HepG2 (cell line): Measurements from ENCODE around the gene CCDC142. TPM values are rescaled to one million over a fixed set of nuclear protein-coding genes. Genes with fewer than 3 reads are reported as not detected.

Experiments
- ARID3A ChIP-seq: IDR thresholded peaks from 2 replicates; pipeline ENCODE4 v1.6.1; 2012; ENCODE audit warnings: low read depth, low read length, improper control_type of control experiment
- ATF6 ChIP-seq: sonication (generic); formaldehyde crosslinking; conservative IDR thresholded peaks from 2 replicates; pipeline ENCODE4 v1.4.0; 2020; ENCODE audit warnings: missing genetic modification reagents
- FIP1L1 ChIP-seq: fragments of 200-400 bp; formaldehyde crosslinking; IDR thresholded peaks from 2 replicates; pipeline ENCODE4 v1.6.1; 2018; ENCODE audit warnings: low read depth, mild to moderate bottlenecking, low read length, moderate library complexity, borderline replicate concordance; ENCODE audit not compliant: insufficient read depth
- FOXA1 ChIP-seq, 2 experiments: fragments of 450-650 bp in 1 of 2; sonication (generic) in 1 of 2; formaldehyde crosslinking in 1 of 2; IDR thresholded peaks; 2 replicates each; pipeline versions ENCODE4 v1.4.0 to v1.6.1; 2016 to 2020; ENCODE audit warnings: missing genetic modification reagents in 1 of 2
- IKZF1 ChIP-seq: fragments of 450-650 bp; IDR thresholded peaks from 2 replicates; pipeline ENCODE4 v1.7.1; 2016
- KDM5A ChIP-seq: fragments of 200-600 bp; sonication (generic); IDR thresholded peaks from 2 replicates; pipeline ENCODE4 v1.7.0; 2018; ENCODE audit warnings: antibody characterized with exemption, mild to moderate bottlenecking, low read length, borderline replicate concordance
- KMT2B ChIP-seq: IDR thresholded peaks from 2 replicates; pipeline ENCODE4 v1.6.1; 2016; ENCODE audit warnings: missing genetic modification reagents, missing compliant biosample characterization
- LBX2 ChIP-seq: sonication (generic); formaldehyde crosslinking; IDR thresholded peaks from 2 replicates; pipeline ENCODE4 v1.5.0; 2020; ENCODE audit warnings: missing genetic modification reagents, mild to moderate bottlenecking, borderline replicate concordance
- MIER3 ChIP-seq: IDR thresholded peaks from 2 replicates; pipeline ENCODE4 v1.6.1; 2016; ENCODE audit warnings: missing compliant biosample characterization, borderline replicate concordance
- NRL ChIP-seq: sonication (generic); formaldehyde crosslinking; IDR thresholded peaks from 2 replicates; pipeline ENCODE4 v1.5.0; 2020; ENCODE audit warnings: missing genetic modification reagents, mild to moderate bottlenecking, moderate library complexity, borderline replicate concordance
- PATZ1 ChIP-seq: sonication (generic); formaldehyde crosslinking; IDR thresholded peaks from 2 replicates; pipeline ENCODE4 v1.4.0; 2020; ENCODE audit warnings: missing genetic modification reagents
- TFDP1 ChIP-seq: IDR thresholded peaks from 2 replicates; pipeline ENCODE4 v1.6.1; 2016; ENCODE audit warnings: missing compliant biosample characterization, missing genetic modification reagents, borderline replicate concordance
- YEATS2 ChIP-seq: sonication (generic); formaldehyde crosslinking; IDR thresholded peaks from 2 replicates; pipeline ENCODE4 v1.4.0; 2020; ENCODE audit warnings: missing genetic modification reagents, borderline replicate concordance
- ZFP37 ChIP-seq: sonication (generic); formaldehyde crosslinking; IDR thresholded peaks from 2 replicates; pipeline ENCODE4 v1.4.0; 2020; ENCODE audit warnings: missing genetic modification reagents, borderline replicate concordance
- ZNF44 ChIP-seq: sonication (generic); formaldehyde crosslinking; IDR thresholded peaks from 2 replicates; pipeline ENCODE4 v1.5.1; 2020; ENCODE audit warnings: mild to moderate bottlenecking, missing genetic modification reagents
- ZNF7 ChIP-seq: IDR thresholded peaks from 2 replicates; pipeline ENCODE4 v1.6.1; 2016; ENCODE audit warnings: missing biosample characterization, missing genetic modification reagents
- ZNF747 ChIP-seq: sonication (generic); formaldehyde crosslinking; IDR thresholded peaks from 2 replicates; pipeline ENCODE4 v1.8.1; 2023; ENCODE audit warnings: missing genetic modification reagents, mild to moderate bottlenecking, borderline replicate concordance
- ZNF777 ChIP-seq: sonication (generic); formaldehyde crosslinking; IDR thresholded peaks from 2 replicates; pipeline ENCODE4 v1.4.0; 2020; ENCODE audit warnings: missing genetic modification reagents
- polyA plus RNA-seq, 8 experiments: library from polyadenylated mRNA; depleted of rRNA in 3 of 8; stranded (reverse) in 7 of 8; unstranded in 1 of 8; fragments of >200 nt; fragmentation: Illumina TruSeq in 4 of 8; extraction: Trizol in 4 of 8; gene quantifications; 2 replicates each; pipeline versions ENCODE4 v1.2.1 to v1.2.3, GENCODE V29; 2011 to 2016; ENCODE audit warnings: low read depth in 4 of 8, missing spikeins in 1 of 8, mixed read lengths in 1 of 8; ENCODE audit not compliant: insufficient read depth in 1 of 8
- total RNA-seq, 5 experiments: library from RNA; depleted of rRNA; stranded (reverse); fragments of >200 nt; fragmentation: Illumina TruSeq; extraction: Trizol; gene quantifications; 2 replicates each; pipeline ENCODE4 v1.2.3, GENCODE V29; 2016; ENCODE audit warnings: low read depth in 1 of 5

Gene CCDC142
- total and polyA plus RNA-seq, 2 of the 13 experiments (the other 11 are each of a cell fraction or from before 2014, with no cell fraction given), result 14.7 to 30.4 TPM

GRCh38 chr2:74441690-74442482 lies 40.9 kb downstream of the CCDC142 start, which contains the start of gene RTKN (continued):
- TF ChIP-seq LBX2 (CRISPR knock-in tag), result no peak
- no peak for TF ChIP-seq ZNF7
- TF ChIP-seq KDM5A, result peak; percentile 51
- no peak for TF ChIP-seq IKZF1
- TF ChIP-seq FIP1L1, result no peak
- TF ChIP-seq ZNF747 (CRISPR knock-in tag), result peak; percentile 53; the same call in 1 of the 2 replicates
- TF ChIP-seq ZFP37 (CRISPR knock-in tag), result peak; percentile 71; the same call in 1 of the 2 replicates
- TF ChIP-seq KMT2B (CRISPR knock-in tag), result peak; percentile 38; the same call in 1 of the 2 replicates
- TF ChIP-seq ARID3A, result no peak
- peak; percentile 80 for TF ChIP-seq PATZ1 (CRISPR knock-in tag)
- 0 out of 2 replicates have a peak, but pooled peaks have one; percentile 67 for TF ChIP-seq MIER3 (CRISPR knock-in tag)
- 0 out of 2 replicates have a peak, but pooled peaks have one; percentile 77 for TF ChIP-seq ATF6 (CRISPR knock-in tag)
- TF ChIP-seq YEATS2 (CRISPR knock-in tag), result peak; percentile 71; the same call in 1 of the 2 replicates
- peak; percentile 95 for TF ChIP-seq ZNF777 (CRISPR knock-in tag)
- no peak for TF ChIP-seq FOXA1 (IDR thresholded peaks at IDR 0.05)
- peak; percentile 32 for TF ChIP-seq FOXA1 (CRISPR knock-in tag; IDR thresholded peaks at IDR 0.05)
- no peak; the same call in none of the 2 replicates for TF ChIP-seq NRL (CRISPR knock-in tag)
- peak; percentile 43; the same call in 1 of the 2 replicates for TF ChIP-seq TFDP1 (CRISPR knock-in tag)
- TF ChIP-seq ZNF44 (CRISPR knock-in tag), result peak; percentile 77; the same call in 1 of the 2 replicates
